Stimulated activated CD4-positive, alpha-beta T cell treated with anti-CD3 and anti-CD28 coated beads, Interleukin-2, amount 100 ng/mL, for 48 hours (primary cell): Measurements from ENCODE around the gene CSGALNACT2.

ENCODE experiments used
- DNase-seq, 2 donors: peaks; one replicate each; pipeline ENCODE4 v3.0.0-alpha.2; 2020

CSGALNACT2 gene

GRCh38 chr10:43204042-43204942 is 66.0 kb downstream of the CSGALNACT2 start:
- no peak for DNase-seq

DNA sequence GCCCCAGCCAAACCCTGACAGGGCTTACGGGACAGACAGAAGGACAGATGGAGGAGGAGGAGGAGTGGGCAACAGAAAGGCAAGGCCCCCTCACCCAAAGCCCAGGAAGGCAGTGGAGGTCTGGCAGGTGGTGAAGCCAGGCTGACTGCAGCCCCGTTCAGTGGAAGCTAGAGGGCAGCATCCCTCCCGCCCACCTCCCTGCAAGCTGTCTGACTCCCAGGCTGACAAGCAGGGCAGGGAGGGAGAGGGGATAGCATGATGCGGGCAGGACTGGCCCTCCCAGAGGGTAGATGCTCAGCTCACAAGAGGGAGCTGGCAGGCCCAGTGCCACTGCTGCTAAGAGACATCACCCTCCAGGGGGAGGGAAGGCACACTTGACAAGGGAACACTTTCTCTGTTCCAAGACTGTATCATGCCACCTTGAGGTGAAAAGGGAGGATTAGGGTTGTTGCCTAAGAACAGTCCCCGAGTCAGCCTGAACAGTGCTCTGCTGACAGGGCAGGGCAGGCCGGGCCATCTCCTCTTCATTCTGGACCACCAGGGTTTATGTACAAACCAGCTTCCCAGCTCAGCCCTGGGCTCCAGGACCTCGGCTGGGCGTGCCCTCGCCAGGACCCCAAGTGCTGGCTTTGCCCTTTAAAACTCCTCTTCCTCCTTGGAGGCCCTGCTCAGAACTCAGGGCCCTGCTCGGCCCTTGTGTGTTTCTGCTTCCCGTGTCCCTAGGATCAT is 66.9 kb downstream of the CSGALNACT2 start:
- DNase-seq, result peak; percentile 42 to 56

GRCh38 chr10:43205681-43206390 is 67.6 kb downstream of the CSGALNACT2 start:
- DNase-seq, result no peak

GRCh38 chr10:43206391-43207235 is 68.4 kb downstream of the CSGALNACT2 start:
- no peak for DNase-seq

GRCh38 chr10:43208147-43209073 is 70.2 kb downstream of the CSGALNACT2 start:
- no peak for DNase-seq

DNA sequence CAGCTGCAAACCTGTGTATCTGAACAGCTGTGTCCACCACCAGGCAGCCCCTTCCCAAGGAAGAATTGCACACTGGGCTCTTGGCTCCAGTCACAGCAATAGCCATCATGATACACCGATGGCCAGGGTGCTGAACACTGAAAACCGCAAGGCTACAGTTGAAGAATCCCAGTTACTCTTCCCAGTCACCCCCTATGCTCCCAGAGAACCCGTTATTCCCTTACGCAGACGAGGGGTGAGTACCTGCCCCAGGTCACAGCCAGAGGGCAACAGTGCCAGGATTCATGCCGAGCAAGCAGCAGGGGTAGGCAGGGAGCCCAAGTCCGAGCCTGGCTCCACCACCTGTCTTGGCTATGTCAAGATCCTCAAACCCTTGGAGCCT is 70.8 kb downstream of the CSGALNACT2 start:
- DNase-seq, result no peak

DNA sequence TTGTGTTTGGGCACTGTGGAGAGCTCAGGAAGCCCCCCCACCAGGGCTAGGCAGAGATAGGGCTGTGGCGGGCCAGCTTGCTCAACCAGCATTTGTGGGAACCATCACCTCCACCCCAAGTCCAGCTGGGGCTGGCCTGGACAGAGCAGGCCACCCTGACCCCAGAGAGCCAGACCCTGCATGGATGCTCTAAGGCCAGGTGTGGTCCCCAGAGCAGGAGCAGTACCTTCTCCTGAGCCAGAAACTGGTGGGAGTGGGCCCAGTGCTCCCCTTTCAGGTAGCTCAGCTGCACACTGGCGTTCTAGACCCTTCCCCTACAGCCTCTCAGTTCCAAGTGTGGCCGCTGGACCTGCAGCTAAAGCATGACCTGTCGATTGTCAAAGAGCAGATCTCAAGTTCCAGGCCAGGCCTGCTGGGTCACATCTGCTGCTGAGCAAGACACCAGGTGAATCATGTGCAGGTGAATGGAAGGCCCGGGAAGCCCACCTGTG is 71.5 kb downstream of the CSGALNACT2 start:
- no peak for DNase-seq

- DNase-seq, result no peak
These were observed 72.3 kb downstream of the CSGALNACT2 start for GRCh38 chr10:43210556-43210955.

GRCh38 chr10:43211030-43211429 is 72.8 kb downstream of the CSGALNACT2 start:
- no peak for DNase-seq

DNA sequence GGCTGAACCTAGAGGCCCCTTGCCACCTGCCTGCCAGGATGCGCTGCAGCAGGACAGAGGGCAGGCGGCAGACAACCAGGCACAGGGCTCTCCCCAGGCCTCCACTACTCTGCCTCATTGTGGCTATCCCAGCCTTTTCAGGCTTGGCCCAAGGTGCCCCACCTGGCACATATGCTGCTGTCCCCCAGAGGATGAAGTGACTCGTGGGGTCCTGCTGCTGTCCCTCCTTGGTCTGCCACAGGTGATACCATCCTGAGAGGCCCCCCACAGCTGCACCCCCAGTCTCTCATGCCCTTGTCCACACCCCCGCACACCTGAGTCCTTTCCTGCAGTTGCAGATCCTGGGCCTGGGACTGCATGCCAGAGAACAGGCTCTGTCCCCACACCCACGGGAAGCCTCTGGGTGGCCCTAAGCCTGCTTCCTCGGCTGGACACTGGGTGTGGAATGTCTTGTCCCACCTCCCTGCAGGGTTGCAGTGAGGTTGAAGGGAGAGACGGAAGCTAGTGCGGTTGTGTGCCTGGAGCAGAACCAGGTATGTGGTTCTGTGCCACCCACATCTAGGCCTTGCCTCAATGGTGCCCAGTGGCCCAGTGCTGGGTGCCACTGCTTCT is 73.3 kb downstream of the CSGALNACT2 start:
- no peak for DNase-seq

- DNase-seq, result no peak
These were observed 73.9 kb downstream of the CSGALNACT2 start for GRCh38 chr10:43212043-43212721.

- DNase-seq, result no peak
These were observed 76.1 kb downstream of the CSGALNACT2 start for GRCh38 chr10:43214071-43214955.

GRCh38 chr10:43214956-43215561 is 76.8 kb downstream of the CSGALNACT2 start:
- no peak for DNase-seq

DNA sequence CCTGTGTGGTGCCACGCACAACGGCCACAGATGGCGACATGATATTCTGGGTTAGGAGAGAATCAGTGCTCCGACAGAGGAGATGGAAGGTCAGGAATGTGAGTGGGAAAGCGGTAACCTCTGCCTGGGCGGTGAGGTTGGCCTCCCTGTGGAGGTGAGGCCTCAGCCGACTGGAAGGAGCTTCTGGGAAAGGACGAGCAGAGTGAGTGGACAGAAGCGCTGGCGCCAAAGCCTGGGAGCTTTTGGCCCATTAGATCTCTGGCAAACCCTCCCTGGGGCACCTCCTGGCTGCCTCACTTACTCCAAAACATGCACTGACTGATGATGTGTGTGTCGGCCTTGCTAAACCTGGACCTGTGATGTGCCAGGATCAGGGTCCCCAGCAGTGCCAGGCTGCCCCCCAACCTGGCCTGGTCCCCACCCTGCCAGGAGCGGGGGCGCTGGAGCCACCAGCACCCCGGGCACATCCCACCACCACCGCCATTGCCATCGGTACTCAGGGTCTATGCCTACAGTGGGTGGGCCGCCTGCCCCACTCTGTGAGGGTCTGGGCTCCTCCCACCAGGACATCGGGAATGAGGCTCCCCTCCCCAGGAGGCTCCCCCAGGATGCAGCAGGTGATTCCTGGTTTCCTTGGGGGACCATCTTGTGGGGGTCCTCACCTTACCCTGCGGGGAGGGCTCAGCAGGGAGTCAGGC is 77.7 kb downstream of the CSGALNACT2 start:
- DNase-seq, result no peak

DNA sequence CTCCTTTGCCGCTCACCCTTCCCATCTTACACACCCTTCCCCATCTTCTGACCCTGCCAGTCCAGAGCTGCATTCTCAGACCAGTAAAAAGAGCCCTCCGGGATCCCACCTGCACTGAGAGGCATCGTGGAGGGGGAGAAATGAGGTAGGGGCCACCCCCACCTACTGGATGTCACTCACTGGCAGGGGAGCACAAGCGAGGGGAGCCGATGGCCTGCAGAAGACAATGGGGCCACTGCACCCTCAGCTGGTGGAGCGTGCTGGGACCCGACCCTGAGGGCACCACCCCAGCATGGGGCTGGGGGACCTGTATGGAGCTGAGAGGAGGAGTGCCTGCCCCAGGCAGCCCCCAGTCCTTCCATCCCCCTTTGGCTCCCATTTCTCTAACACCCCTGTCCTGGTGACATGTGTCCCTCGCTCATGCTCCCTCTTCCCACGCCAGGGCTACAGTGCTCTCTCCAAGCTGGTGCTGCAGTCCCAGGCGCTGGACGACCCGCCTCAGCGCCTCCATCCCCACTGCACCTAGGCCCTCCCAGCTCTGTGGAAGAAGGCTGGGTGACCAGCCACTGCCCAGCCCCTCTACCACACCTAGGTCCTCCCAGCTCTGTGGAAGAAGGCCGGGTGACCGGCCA is 78.8 kb downstream of the CSGALNACT2 start:
- no peak for DNase-seq

DNA sequence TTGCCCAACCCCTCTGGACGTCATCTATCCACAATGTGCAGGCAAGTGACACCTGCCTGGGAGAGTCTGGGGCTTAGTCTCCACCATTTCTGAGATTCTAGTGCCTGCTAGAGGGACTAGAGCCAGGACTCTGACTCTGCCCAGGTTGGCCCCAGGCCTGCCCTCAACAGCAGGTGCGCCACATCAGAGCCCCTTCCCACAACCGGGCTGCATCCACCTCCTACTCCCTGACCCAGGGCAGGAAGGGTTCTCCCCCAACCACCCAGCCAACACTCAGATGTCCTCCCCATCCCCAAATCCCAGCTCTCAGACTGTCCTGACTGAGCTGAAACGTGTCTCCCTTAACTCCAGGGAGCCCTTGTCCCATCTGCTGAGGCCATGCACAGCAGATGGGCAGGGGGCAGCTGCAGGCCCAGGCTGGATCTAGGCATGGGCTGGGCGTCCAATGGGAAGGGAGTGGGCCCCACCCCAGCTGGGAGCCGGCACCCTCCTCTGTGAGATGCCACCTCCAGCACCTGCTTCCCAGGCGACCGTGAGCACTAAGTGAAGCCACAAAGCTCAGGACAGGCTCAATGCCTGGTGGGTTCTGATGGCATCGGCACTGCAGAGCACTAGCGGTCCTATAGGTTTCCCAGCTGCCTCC is 79.4 kb downstream of the CSGALNACT2 start:
- no peak for DNase-seq
